Fibroblast of skin of left biceps (primary cell): ENCODE data around the gene CRYZ.
"Not testable (repeated sequence)": the region's sequence is repeated elsewhere in the genome, so short reads cannot be mapped to it uniquely, and the experiment has no call there.

Source experiments
- DNase-seq, 2 experiments: peaks; one replicate each; pipeline ENCODE4 v3.0.0-alpha.2; 2013; ENCODE audit warnings: low read depth in 2 of 2

The CRYZ gene

DNA sequence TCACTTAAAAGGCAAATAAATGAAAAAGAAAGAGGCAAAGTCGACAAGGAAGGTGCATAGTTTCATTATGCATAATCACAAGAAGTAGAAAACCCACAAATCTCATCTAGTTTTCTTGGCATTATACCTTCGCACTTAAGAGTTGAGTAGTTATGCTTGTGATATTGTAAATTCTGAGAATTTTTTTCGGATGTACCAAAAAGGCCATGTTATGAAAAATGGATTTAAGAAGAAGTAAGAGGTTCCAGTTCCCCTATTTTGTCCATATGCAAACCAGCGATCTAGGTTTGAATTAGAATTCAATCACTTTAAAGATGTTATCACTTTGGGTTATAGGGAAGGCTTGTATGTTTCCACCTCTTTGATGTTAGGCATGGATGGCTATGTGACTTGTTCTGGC, 51.4 kb downstream of the CRYZ start:
- no peak for DNase-seq

DNA sequence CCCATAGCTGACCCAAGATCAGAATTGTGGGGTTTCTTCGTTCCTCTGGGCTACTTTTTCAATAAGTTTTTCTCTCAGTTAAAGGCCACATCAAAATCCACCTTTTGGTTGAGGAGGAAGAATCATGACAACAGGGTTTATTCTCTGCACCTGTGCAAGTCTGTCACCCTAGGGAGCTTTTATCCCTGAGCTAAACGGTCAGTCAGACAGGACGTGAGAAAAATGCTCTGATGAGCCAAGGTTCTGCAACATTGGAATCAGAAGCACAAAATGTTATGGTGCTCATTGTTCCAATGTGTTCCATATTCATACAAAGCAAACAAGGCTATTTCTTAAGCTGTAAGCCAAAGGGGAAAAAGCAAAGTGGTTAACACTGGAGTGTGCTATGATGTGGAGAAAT, 51.8 kb downstream of the CRYZ start:
- DNase-seq = no peak

DNA sequence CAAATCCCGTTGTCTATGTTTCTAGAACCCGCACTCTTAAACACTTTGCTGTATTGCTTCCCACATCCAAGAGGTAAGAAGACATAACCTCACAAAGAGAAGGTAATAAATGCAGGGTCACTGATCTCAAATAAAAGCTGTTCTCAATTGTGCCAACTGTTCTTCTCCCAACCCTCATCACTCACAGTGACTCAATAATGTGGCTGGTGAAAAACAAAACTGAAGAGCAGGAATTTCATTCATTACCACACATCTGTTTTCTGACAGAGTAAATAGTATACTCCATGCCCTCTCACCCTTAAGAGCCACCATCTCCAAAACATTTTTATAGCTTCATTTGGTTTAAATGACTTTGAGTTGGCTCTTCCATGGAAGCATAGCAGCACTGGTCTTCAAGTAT, 53.0 kb downstream of the CRYZ start:
- DNase-seq = no peak

- DNase-seq = no peak
Observed at GRCh38 chr1:74677926-74678325, 54.9 kb downstream of the CRYZ start.

DNA sequence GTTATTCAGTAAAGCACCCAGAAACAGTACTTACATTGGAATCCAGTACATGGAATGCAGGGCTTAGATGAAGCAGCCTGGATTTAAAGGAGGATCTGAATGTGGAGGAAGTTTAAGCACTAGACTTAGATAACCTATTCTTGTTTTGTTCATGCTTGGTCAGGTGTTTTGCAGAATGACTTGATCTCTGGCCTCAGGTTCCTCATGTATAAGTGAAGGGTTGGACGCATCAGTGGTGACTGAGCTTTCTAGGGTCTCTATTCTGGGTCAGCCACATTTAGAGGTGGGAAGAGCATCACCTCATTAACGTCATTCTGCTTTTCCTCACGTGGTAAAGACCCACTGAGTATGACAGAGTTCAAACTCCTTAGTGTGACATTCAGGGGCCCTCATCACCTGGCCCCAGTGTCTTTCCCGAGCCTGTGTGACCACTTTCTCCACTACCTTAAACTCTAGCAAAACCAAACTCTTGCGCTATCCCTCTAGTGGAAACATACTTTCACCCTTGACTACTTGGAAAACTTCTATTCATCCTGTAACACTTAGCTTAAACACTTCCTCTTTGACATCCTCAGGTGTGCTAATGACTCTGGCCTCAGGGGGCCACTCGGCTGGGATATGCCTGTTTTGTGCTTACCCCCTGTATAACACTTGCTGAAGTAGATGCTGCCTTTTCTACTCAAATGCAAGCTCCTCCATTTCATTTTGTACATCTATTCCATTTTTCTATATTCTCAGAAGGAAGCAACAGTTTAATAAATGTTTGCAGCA, 58.4 kb downstream of the CRYZ start:
- no peak for DNase-seq

DNA sequence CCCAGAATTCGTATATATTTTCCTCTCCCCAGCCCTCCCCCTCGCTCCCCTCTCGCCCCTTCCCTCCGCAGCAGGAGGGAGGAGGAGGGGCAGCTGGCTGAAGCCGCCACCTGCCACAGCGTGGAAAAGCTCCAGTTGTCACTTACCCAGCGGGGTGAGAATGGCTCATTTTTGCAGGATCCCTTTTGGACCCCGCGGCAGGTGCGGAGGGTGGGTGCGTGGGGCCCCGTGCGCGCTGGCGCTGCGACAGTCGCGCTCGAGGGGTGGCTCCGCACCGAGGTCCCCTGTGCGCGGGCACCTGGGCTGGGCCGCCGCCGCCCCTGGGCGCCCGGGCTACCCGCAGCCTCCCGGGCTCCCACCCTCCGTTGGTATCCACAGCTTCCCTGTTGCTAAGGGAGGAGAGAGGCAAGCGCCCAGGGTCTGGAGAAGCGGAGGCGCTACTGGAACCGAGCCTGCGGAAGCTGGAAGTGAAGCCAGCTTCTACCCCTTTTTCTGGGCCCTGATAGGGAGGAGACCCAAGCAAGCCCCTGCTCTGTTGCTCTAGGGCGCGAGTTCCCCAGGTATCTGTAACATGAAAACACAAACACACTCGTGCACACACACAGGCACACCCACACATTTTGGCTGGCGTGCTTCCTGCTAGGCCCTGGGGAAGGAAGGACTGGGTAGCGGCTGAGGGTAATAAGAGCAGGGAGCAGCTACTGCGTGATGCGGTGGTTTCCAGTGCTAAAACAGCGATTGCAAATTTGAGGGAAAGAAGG, 59.3 kb downstream of the CRYZ start, which contains the start of gene ERICH3:
TSS of gene ERICH3 (minus strand) at position 442 of the 761 bp plus-strand sequence. CDS start at position 169, 273 bp downstream.
- no peak for DNase-seq

- not testable (repeated sequence) for DNase-seq
Observed at GRCh38 chr1:74670866-74671265, 62.0 kb downstream of the CRYZ start.
